ENCODE data around the gene ZMYND11. TPM values are rescaled to one million over a fixed set of nuclear protein-coding genes. Genes with fewer than 3 reads are reported as not detected.

Gene ZMYND11
- total and polyA plus RNA-seq, 12 donors, result 23.6 to 153 (median 63.6) TPM

GRCh38 chr10:266974-267425 is 131.7 kb downstream of the ZMYND11 start:
- Histone ChIP-seq H3K36me3 (replicated peaks in 1 of 2) (no peaks in the 10 kb centered on the region), H3K4me3 (no peak overlapping the region), H3K27me3 (no peaks in the 10 kb centered on the region), H3K4me1 (replicated peaks in 1 of 2) (peaks cover 0 to 10% of the 10 kb centered on the region in 2 donors), H3K9me3 (replicated peaks in 1 of 3) (no peaks in the 10 kb centered on the region), H3K27ac (peak overlapping the region in 1 of 5 donors; percentile 12)
- TF ChIP-seq POLR2A (IDR thresholded peaks at IDR 0.05) (no peak), CTCF (IDR thresholded peaks at IDR 0.05) (no peak)
- intact Hi-C loops (cut with DNase I), result no loop called here
- WGBS, 4 donors, result 41 to 47% (median 45%) methylated on average over 8 of the region's 8 CpGs
- peak in 5 of 7 donors; percentile 31 to 73 (median 54) for DNase-seq

- H3K9me3 ChIP-seq (replicated peaks in 1 of 3), result no peaks in the 10 kb centered on the region
- intact Hi-C loops (cut with DNase I), result no loop called here
- no peak for DNase-seq
- peaks cover 0 to 10% of the 10 kb centered on the region in 2 donors for H3K4me1 ChIP-seq (replicated peaks in 1 of 2)
- H3K36me3 ChIP-seq (replicated peaks in 1 of 2), result no peaks in the 10 kb centered on the region
- H3K27ac ChIP-seq, result no peak overlapping the region
- 91 to 94% (median 92%) methylated on average over 11 of the region's 11 CpGs for WGBS, 4 donors
- no peaks in the 10 kb centered on the region for H3K27me3 ChIP-seq
- TF ChIP-seq POLR2A (IDR thresholded peaks at IDR 0.05), result no peak
- TF ChIP-seq CTCF (IDR thresholded peaks at IDR 0.05), result no peak
- no peak overlapping the region for H3K4me3 ChIP-seq
These were observed 132.4 kb downstream of the ZMYND11 start for GRCh38 chr10:267705-268104.

DNA sequence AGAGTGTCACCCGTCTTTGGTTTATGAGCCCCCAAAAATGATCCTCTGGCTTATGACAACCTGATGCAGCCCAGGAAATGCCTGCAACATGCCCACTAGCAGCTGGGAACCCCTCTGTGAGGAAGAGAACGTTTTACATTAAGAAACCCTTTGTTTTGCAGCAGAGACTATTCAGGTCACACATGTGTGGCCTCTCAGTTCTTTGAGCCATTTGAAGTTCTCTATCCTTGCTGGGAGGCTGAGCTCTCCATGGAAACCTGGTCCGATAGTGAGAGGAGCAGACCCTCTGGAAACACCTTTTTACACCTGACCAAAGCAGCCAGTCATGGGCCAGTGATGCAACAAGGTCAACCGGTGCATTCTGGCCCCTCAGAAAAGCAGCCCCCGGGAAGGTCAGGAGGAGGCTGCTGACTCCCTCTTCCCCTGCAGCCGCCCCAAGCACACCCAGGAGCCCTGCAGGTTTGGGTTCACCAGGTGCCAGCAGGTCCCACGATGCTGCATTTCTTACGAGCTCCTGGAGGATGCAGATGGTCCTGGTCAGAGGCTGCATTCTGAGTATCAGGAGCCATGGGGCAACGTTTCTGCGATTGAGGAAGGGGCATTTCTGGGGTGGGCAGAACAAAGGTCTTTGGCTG is 134.3 kb downstream of the ZMYND11 start:
- TF ChIP-seq CTCF (IDR thresholded peaks at IDR 0.05), result no peak
- TF ChIP-seq POLR2A (IDR thresholded peaks at IDR 0.05), result no peak
- H3K4me1 ChIP-seq (replicated peaks in 1 of 2), result peaks cover 0 to 10% of the 10 kb centered on the region in 2 donors
- H3K27me3 ChIP-seq, result no peaks in the 10 kb centered on the region
- H3K9me3 ChIP-seq (replicated peaks in 1 of 3), result no peaks in the 10 kb centered on the region
- H3K36me3 ChIP-seq (replicated peaks in 1 of 2), result no peaks in the 10 kb centered on the region
- WGBS, 4 donors, result 75 to 80% (median 78%) methylated on average over 7 to 10 of the region's 10 CpGs
- DNase-seq, result peak in 1 of 7 donors; percentile 36
- no peak overlapping the region for H3K4me3 ChIP-seq
- intact Hi-C loops (cut with DNase I), result no loop called here
- H3K27ac ChIP-seq, result no peak overlapping the region

DNA sequence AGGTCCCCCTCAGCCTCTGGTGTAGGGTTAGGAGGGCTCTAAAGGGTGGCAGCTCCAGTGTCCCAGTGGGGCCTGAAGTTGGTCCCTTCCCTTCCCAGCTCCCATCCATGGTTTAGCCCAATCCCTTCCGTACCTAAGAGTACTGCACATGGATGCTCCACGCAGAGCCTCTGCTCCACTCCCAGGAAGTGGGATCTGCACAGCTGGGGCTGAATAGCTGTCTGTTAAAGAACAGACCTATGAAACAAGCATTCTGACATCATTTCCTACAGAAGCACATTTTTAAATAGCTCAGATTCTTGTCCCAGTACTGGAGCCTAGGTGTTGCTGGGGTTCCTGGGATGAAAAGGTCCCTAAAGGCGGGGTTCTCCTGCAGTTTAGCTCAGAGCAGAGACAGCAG is 135.9 kb downstream of the ZMYND11 start:
- intact Hi-C loops (cut with DNase I), result no loop called here
- TF ChIP-seq CTCF (IDR thresholded peaks at IDR 0.05), result no peak
- TF ChIP-seq POLR2A (IDR thresholded peaks at IDR 0.05), result no peak
- Histone ChIP-seq H3K4me1 (replicated peaks in 1 of 2) (peaks cover 0 to 10% of the 10 kb centered on the region in 2 donors), H3K36me3 (replicated peaks in 1 of 2) (no peaks in the 10 kb centered on the region), H3K27ac (no peak overlapping the region), H3K9me3 (replicated peaks in 1 of 3) (no peaks in the 10 kb centered on the region), H3K4me3 (no peak overlapping the region), H3K27me3 (no peaks in the 10 kb centered on the region)
- DNase-seq, result no peak
- WGBS, 4 donors, result 75 to 96% (median 83%) methylated on average over 2 to 3 of the region's 3 CpGs
